ENCODE data around the gene MAP7D1.

MAP7D1 gene

DNA sequence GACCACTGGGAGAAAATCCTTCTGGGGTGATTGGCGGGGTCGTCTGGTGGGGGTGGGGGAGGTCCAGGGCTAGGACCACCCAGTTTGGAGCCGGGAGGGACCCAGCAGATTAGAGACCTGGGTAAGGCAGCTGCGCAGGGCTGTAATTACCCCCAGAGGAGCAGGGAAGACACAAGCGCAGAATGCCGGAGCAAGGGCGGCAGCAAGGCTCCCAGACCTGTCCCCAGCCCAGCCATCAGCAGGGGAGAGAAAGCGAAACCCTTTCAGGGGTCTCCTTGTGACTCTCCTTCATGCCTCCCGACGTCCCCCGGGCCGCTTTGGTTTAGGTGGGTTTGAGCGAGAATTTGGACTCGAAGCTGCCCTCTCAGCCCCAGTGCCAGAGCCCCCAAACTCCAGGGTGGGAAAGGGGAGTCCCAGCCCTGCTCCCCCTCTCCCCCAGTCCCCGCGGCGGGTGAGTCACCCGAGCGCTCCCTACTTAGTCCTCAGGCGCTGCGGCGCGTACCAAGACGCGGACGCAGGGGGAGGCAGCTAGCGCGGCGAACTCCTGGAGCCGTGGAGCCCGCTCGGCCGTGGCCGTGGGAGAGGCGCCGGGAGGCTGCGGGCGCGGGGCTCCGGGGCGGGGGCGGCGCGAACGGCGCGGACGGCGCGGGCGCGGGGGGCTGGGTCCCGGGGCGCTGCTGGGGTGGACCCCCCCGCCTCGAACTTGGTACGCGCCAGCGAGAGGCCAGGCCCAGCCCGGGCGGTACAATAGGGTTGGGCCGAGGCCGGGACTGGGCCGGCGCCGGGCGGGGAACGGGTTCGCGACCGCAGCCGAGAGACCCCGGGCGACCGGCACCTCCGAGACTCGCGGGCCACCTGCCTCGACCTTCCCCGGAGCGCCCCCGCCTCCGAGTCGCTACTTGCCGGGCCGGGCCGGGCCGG is at the start of gene MAP7D1:
TSS of gene MAP7D1 (plus strand) at position 753 of the 921 bp plus-strand sequence. CDS start 258 bp downstream, outside the sequence.
- peak within 1 kb of the TSS; percentile 94; the same call in 1 of the 2 replicates for H3K27ac ChIP-seq (ENCODE audit: low read depth, low read length)
- H3K36me3 ChIP-seq (ENCODE audit: control insufficient read depth, insufficient read depth, low read length): no peaks in the 10 kb centered on the region; the same call in 1 of the 2 replicates
- H3K9ac ChIP-seq (ENCODE audit: low read length): peak within 1 kb of the TSS; percentile 90
- peak within 1 kb of the TSS; percentile 99 for H3K4me3 ChIP-seq (ENCODE audit: low read depth, low read length)
- no peaks in the 10 kb centered on the region for H3K9me3 ChIP-seq (ENCODE audit: control insufficient read depth, insufficient read depth, low read depth, low read length)
- H3K4me1 ChIP-seq (ENCODE audit: control insufficient read depth, insufficient read depth, low read length): peaks cover 35% of the 10 kb centered on the region
- peaks cover 34% of the 10 kb centered on the region for H3K27me3 ChIP-seq (ENCODE audit: control insufficient read depth, insufficient read depth, low read length)

GRCh38 chr1:36106269-36106668 is 49.7 kb upstream of the MAP7D1 start:
- H3K4me1 ChIP-seq (ENCODE audit: control insufficient read depth, insufficient read depth, low read length): 0 out of 2 replicates have a peak, but pooled peaks cover 3% of the 10 kb centered on the region
- H3K9ac ChIP-seq (ENCODE audit: low read length): no peak overlapping the region
- H3K4me3 ChIP-seq (ENCODE audit: low read depth, low read length): no peak overlapping the region
- no peaks in the 10 kb centered on the region for H3K9me3 ChIP-seq (ENCODE audit: control insufficient read depth, insufficient read depth, low read depth, low read length)
- H3K36me3 ChIP-seq (ENCODE audit: control insufficient read depth, insufficient read depth, low read length): no peaks in the 10 kb centered on the region
- no peaks in the 10 kb centered on the region for H3K27me3 ChIP-seq (ENCODE audit: control insufficient read depth, insufficient read depth, low read length)
- no peak overlapping the region for H3K27ac ChIP-seq (ENCODE audit: low read depth, low read length)

- no peak overlapping the region for H3K27ac ChIP-seq (ENCODE audit: low read depth, low read length)
Measured at GRCh38 chr1:36107394-36107793, 48.6 kb upstream of the MAP7D1 start.

DNA sequence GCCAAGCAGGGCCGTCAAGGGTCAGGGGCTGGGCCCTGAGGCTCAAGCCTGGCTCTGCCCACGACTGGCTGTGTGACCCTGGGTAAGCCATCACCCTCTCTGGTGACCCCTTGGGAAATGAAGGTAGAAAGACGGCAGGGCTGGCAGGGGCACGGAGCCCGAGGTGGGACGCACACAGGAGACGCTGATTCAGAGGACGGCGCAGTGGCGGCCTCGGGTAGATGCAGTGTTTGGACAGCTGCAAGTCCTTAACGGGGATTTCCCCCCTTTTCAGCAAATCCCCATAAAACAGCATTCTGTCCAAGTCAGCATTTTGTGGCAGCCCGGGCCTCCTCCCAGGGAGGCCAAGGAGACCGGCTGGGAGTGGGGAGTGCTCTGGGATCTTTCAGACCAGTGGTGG is 47.6 kb upstream of the MAP7D1 start:
- 0 out of 2 replicates have a peak, but pooled peaks cover 3% of the 10 kb centered on the region for H3K4me1 ChIP-seq (ENCODE audit: control insufficient read depth, insufficient read depth, low read length)
- no peaks in the 10 kb centered on the region for H3K9me3 ChIP-seq (ENCODE audit: control insufficient read depth, insufficient read depth, low read depth, low read length)
- H3K36me3 ChIP-seq (ENCODE audit: control insufficient read depth, insufficient read depth, low read length): no peaks in the 10 kb centered on the region
- no peak overlapping the region for H3K4me3 ChIP-seq (ENCODE audit: low read depth, low read length)
- H3K27me3 ChIP-seq (ENCODE audit: control insufficient read depth, insufficient read depth, low read length): no peaks in the 10 kb centered on the region
- no peak overlapping the region for H3K9ac ChIP-seq (ENCODE audit: low read length)
- no peak overlapping the region for H3K27ac ChIP-seq (ENCODE audit: low read depth, low read length)

More at GRCh38 chr1:36107394-36107793, 48.6 kb upstream of the MAP7D1 start:
- H3K9ac ChIP-seq (ENCODE audit: low read length): no peak overlapping the region
- no peak overlapping the region for H3K4me3 ChIP-seq (ENCODE audit: low read depth, low read length)
- H3K27me3 ChIP-seq (ENCODE audit: control insufficient read depth, insufficient read depth, low read length): no peaks in the 10 kb centered on the region
- H3K4me1 ChIP-seq (ENCODE audit: control insufficient read depth, insufficient read depth, low read length): 0 out of 2 replicates have a peak, but pooled peaks cover 3% of the 10 kb centered on the region
- H3K9me3 ChIP-seq (ENCODE audit: control insufficient read depth, insufficient read depth, low read depth, low read length): no peaks in the 10 kb centered on the region
- H3K36me3 ChIP-seq (ENCODE audit: control insufficient read depth, insufficient read depth, low read length): no peaks in the 10 kb centered on the region

DNA sequence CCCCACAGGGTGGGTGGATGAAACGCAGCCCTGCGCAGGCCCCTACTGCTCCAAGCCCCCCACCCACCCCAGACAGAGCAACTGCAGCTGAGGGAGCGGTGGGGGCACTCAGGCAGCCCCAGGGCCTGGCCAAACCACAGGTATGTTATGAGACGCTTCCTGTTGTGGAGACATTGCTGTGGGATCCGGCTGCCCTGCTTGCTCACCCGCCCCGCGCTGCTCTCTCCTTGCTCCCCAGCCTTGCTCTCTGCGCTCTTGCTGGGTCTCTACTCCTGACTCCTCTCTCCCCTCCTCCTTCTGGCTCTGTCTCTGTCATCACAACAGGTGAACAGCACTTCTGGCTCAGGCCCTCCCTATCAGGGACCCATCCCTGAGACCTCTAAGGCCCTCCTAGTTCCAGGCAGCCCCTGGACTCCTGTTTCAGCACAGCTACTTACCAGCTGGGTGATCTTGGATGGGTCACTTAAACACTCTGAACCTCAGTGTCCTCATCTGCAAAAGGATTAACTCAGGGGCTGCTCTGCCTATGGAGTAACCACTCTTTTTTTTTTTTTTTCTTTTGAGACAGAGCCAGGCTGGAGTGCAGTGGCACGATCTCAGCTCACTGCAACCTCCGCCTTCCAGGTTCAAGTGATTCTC is 46.8 kb upstream of the MAP7D1 start:
- H3K9me3 ChIP-seq (ENCODE audit: control insufficient read depth, insufficient read depth, low read depth, low read length): no peaks in the 10 kb centered on the region
- peaks cover 3% of the 10 kb centered on the region; the same call in 1 of the 2 replicates for H3K4me1 ChIP-seq (ENCODE audit: control insufficient read depth, insufficient read depth, low read length)
- no peaks in the 10 kb centered on the region for H3K36me3 ChIP-seq (ENCODE audit: control insufficient read depth, insufficient read depth, low read length)
- H3K27me3 ChIP-seq (ENCODE audit: control insufficient read depth, insufficient read depth, low read length): no peaks in the 10 kb centered on the region
- no peak overlapping the region for H3K9ac ChIP-seq (ENCODE audit: low read length)
- H3K4me3 ChIP-seq (ENCODE audit: low read depth, low read length): no peak overlapping the region
- H3K27ac ChIP-seq (ENCODE audit: low read depth, low read length): peak overlapping the region; percentile 15; the same call in 1 of the 2 replicates

DNA sequence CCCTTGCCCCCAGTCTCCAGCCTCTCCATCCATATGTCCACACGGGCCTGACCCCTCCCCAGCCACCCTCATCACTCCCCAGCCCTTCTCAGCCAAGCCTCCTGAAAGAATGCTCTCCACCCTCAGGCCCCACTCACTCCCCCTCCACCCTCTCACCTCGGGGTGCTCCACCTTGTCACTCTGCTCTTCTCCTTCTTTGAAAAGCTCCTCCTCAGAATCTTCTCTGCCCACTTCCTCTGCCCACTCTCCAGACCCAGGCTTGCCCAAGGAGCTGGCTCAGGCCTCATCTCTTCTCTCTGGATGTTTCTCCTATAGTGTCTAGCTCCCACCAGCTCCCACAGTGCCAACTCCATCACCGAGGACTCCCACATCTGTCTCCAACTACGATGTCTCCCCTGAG is 44.8 kb upstream of the MAP7D1 start:
- no peaks in the 10 kb centered on the region for H3K9me3 ChIP-seq (ENCODE audit: control insufficient read depth, insufficient read depth, low read depth, low read length)
- H3K4me1 ChIP-seq (ENCODE audit: control insufficient read depth, insufficient read depth, low read length): peaks cover 14% of the 10 kb centered on the region; the same call in 1 of the 2 replicates
- H3K36me3 ChIP-seq (ENCODE audit: control insufficient read depth, insufficient read depth, low read length): no peaks in the 10 kb centered on the region
- no peak overlapping the region for H3K27ac ChIP-seq (ENCODE audit: low read depth, low read length)
- no peak overlapping the region for H3K9ac ChIP-seq (ENCODE audit: low read length)
- no peaks in the 10 kb centered on the region for H3K27me3 ChIP-seq (ENCODE audit: control insufficient read depth, insufficient read depth, low read length)
- H3K4me3 ChIP-seq (ENCODE audit: low read depth, low read length): no peak overlapping the region

- no peaks in the 10 kb centered on the region for H3K36me3 ChIP-seq (ENCODE audit: control insufficient read depth, insufficient read depth, low read length)
- peaks cover 14% of the 10 kb centered on the region; the same call in 1 of the 2 replicates for H3K4me1 ChIP-seq (ENCODE audit: control insufficient read depth, insufficient read depth, low read length)
- H3K27me3 ChIP-seq (ENCODE audit: control insufficient read depth, insufficient read depth, low read length): no peaks in the 10 kb centered on the region
- H3K9me3 ChIP-seq (ENCODE audit: control insufficient read depth, insufficient read depth, low read depth, low read length): no peaks in the 10 kb centered on the region
- no peak overlapping the region for H3K4me3 ChIP-seq (ENCODE audit: low read depth, low read length)
- H3K9ac ChIP-seq (ENCODE audit: low read length): no peak overlapping the region
- no peak overlapping the region for H3K27ac ChIP-seq (ENCODE audit: low read depth, low read length)
Measured at GRCh38 chr1:36112823-36113222, 43.1 kb upstream of the MAP7D1 start.

GRCh38 chr1:36114371-36114770 is 41.6 kb upstream of the MAP7D1 start:
- Histone ChIP-seq H3K27me3 (ENCODE audit: control insufficient read depth, insufficient read depth, low read length) (no peaks in the 10 kb centered on the region), H3K27ac (ENCODE audit: low read depth, low read length) (no peak overlapping the region), H3K4me1 (ENCODE audit: control insufficient read depth, insufficient read depth, low read length) (peaks cover 18% of the 10 kb centered on the region), H3K9ac (ENCODE audit: low read length) (no peak overlapping the region), H3K36me3 (ENCODE audit: control insufficient read depth, insufficient read depth, low read length) (no peaks in the 10 kb centered on the region), H3K9me3 (ENCODE audit: control insufficient read depth, insufficient read depth, low read depth, low read length) (no peaks in the 10 kb centered on the region), H3K4me3 (ENCODE audit: low read depth, low read length) (no peak overlapping the region)

- Histone ChIP-seq H3K36me3 (ENCODE audit: control insufficient read depth, insufficient read depth, low read length) (no peaks in the 10 kb centered on the region), H3K9me3 (ENCODE audit: control insufficient read depth, insufficient read depth, low read depth, low read length) (no peaks in the 10 kb centered on the region), H3K9ac (ENCODE audit: low read length) (no peak overlapping the region), H3K4me3 (ENCODE audit: low read depth, low read length) (no peak overlapping the region), H3K27me3 (ENCODE audit: control insufficient read depth, insufficient read depth, low read length) (no peaks in the 10 kb centered on the region), H3K4me1 (ENCODE audit: control insufficient read depth, insufficient read depth, low read length) (peaks cover 18% of the 10 kb centered on the region), H3K27ac (ENCODE audit: low read depth, low read length) (no peak overlapping the region)
Measured at GRCh38 chr1:36115200-36115669, 40.7 kb upstream of the MAP7D1 start.

- peaks cover 18% of the 10 kb centered on the region for H3K4me1 ChIP-seq (ENCODE audit: control insufficient read depth, insufficient read depth, low read length)
- H3K27ac ChIP-seq (ENCODE audit: low read depth, low read length): no peak overlapping the region
- no peak overlapping the region for H3K4me3 ChIP-seq (ENCODE audit: low read depth, low read length)
- H3K27me3 ChIP-seq (ENCODE audit: control insufficient read depth, insufficient read depth, low read length): no peaks in the 10 kb centered on the region
- no peak overlapping the region for H3K9ac ChIP-seq (ENCODE audit: low read length)
- no peaks in the 10 kb centered on the region for H3K36me3 ChIP-seq (ENCODE audit: control insufficient read depth, insufficient read depth, low read length)
- H3K9me3 ChIP-seq (ENCODE audit: control insufficient read depth, insufficient read depth, low read depth, low read length): no peaks in the 10 kb centered on the region
Measured at GRCh38 chr1:36115931-36116330, 40.0 kb upstream of the MAP7D1 start.

DNA sequence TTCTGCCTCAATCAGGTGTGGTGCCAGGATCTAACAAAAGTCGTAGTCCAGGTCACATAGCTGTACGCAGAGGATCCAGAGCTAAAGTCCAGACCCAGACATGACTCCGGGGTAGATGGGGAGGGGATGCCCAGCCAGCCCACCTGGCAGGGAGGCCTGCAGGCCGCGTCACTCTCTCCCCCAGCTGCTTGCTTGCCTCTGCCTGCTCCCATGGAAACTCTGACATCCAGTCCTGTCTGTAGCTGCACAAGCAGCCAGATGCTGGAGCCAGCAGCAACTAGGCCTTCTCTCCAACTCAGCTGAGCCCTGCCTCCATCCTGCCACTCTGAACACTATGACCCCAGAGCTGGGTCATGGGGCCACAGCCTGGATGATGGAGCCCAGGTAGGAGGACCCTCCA is 39.1 kb upstream of the MAP7D1 start:
- Histone ChIP-seq H3K27ac (ENCODE audit: low read depth, low read length) (no peak overlapping the region), H3K4me3 (ENCODE audit: low read depth, low read length) (no peak overlapping the region), H3K9me3 (ENCODE audit: control insufficient read depth, insufficient read depth, low read depth, low read length) (no peaks in the 10 kb centered on the region), H3K9ac (ENCODE audit: low read length) (no peak overlapping the region), H3K27me3 (ENCODE audit: control insufficient read depth, insufficient read depth, low read length) (peaks cover 1% of the 10 kb centered on the region; the same call in 1 of the 2 replicates), H3K36me3 (ENCODE audit: control insufficient read depth, insufficient read depth, low read length) (no peaks in the 10 kb centered on the region), H3K4me1 (ENCODE audit: control insufficient read depth, insufficient read depth, low read length) (peaks cover 18% of the 10 kb centered on the region)
